RKO (cell line): ENCODE measurements around the gene GOSR1.

Experiments used
- DNase-seq: peaks from one replicate; pipeline ENCODE4 v3.0.0-alpha.2; 2016; ENCODE audit warnings: low spot score

GOSR1 gene

GRCh38 chr17:30576326-30576861, 99.2 kb downstream of the GOSR1 start:
- DNase-seq: no peak
